ENCODE data around the gene EMC8.
"Not testable (repeated sequence)": the region's sequence is repeated elsewhere in the genome, so short reads cannot be mapped to it uniquely, and the experiment has no call there.

The EMC8 gene

GRCh38 chr16:85812031-85812807 is 12.9 kb upstream of the EMC8 start:
- DNase-seq = no peak

GRCh38 chr16:85810742-85811115 is 11.4 kb upstream of the EMC8 start:
- DNase-seq = no peak

- DNase-seq = no peak
These were observed 10.9 kb upstream of the EMC8 start for GRCh38 chr16:85810097-85810741.

- no peak for DNase-seq
These were observed 10.3 kb upstream of the EMC8 start for GRCh38 chr16:85809645-85810044.

GRCh38 chr16:85808926-85809325 is 9.6 kb upstream of the EMC8 start:
- DNase-seq = no peak

- DNase-seq = not testable (repeated sequence)
These were observed 8.8 kb upstream of the EMC8 start for GRCh38 chr16:85808104-85808503.

- not testable (repeated sequence) for DNase-seq
These were observed 8.0 kb upstream of the EMC8 start for GRCh38 chr16:85807340-85807739.

- DNase-seq = no peak
These were observed 7.2 kb upstream of the EMC8 start for GRCh38 chr16:85806539-85806938.

- DNase-seq = no peak
These were observed 6.2 kb upstream of the EMC8 start for GRCh38 chr16:85805442-85806045.

GRCh38 chr16:85803570-85803969 is 4.2 kb upstream of the EMC8 start:
- DNase-seq = no peak

- DNase-seq = peak; percentile 64
These were observed 951 bp upstream of the EMC8 start for GRCh38 chr16:85800321-85800669.

- DNase-seq = peak; percentile 50
These were observed 345 bp downstream of the EMC8 start for GRCh38 chr16:85798901-85799496.

GRCh38 chr16:85798283-85798776 is 1.0 kb downstream of the EMC8 start:
- no peak for DNase-seq

GRCh38 chr16:85796599-85796998 is 2.7 kb downstream of the EMC8 start:
- DNase-seq = no peak

GRCh38 chr16:85796152-85796551 is 3.2 kb downstream of the EMC8 start:
- DNase-seq = no peak

GRCh38 chr16:85794696-85795095 is 4.6 kb downstream of the EMC8 start:
- DNase-seq = no peak

- no peak for DNase-seq
These were observed 5.6 kb downstream of the EMC8 start for GRCh38 chr16:85793662-85794298.

- DNase-seq = no peak
These were observed 9.6 kb downstream of the EMC8 start for GRCh38 chr16:85789773-85790172.

- DNase-seq = no peak
These were observed 10.5 kb downstream of the EMC8 start for GRCh38 chr16:85788819-85789218.

GRCh38 chr16:85785927-85786326 is 13.4 kb downstream of the EMC8 start:
- DNase-seq = no peak

GRCh38 chr16:85784813-85785212 is 14.5 kb downstream of the EMC8 start:
- no peak for DNase-seq

- no peak for DNase-seq
These were observed 15.9 kb downstream of the EMC8 start for GRCh38 chr16:85783441-85783840.

- no peak for DNase-seq
These were observed 16.9 kb downstream of the EMC8 start for GRCh38 chr16:85782451-85782850.
